Activated T-helper 1 cell treated with anti-CD3 and anti-CD28 coated beads, Interleukin-12 subunit alpha, Interleukin-12 subunit beta, Interleukin-2, Interleukin-4 antibody, amounts not matched to agents 30 ng/mL and 10 ng/mL and 1 ng/mL, durations not matched to agents 14 hours and 24 hours and 36 hours (primary cell): ENCODE data around the gene ENO2. TPM values are rescaled to one million over a fixed set of nuclear protein-coding genes. Genes with fewer than 3 reads are reported as not detected.
"Not testable (repeated sequence)": the region's sequence is repeated elsewhere in the genome, so short reads cannot be mapped to it uniquely, and the experiment has no call there.

ENCODE experiments used
- DNase-seq: peaks from one replicate; pipeline ENCODE4 v3.0.0; 2021; ENCODE audit warnings: low spot score
- H3K27ac Mint-ChIP-seq: one replicate; pipeline ENCODE4 v1.8.0; 2021; ENCODE audit warnings: mild to moderate bottlenecking, mixed read lengths
- H3K27me3 Mint-ChIP-seq: one replicate; pipeline ENCODE4 v1.8.0; 2022; ENCODE audit warnings: mild to moderate bottlenecking, moderate library complexity, mixed read lengths; ENCODE audit not compliant: insufficient read depth
- H3K36me3 Mint-ChIP-seq: one replicate; pipeline ENCODE4 v1.8.0; 2021; ENCODE audit warnings: low read depth, mixed read lengths
- H3K4me1 Mint-ChIP-seq: one replicate; pipeline ENCODE4 v1.8.0; 2021; ENCODE audit warnings: low read depth, mixed read lengths
- H3K4me3 Mint-ChIP-seq: one replicate; pipeline ENCODE4 v1.8.0; 2021; ENCODE audit warnings: mild to moderate bottlenecking, moderate library complexity, mixed read lengths
- H3K9me3 Mint-ChIP-seq: one replicate; pipeline ENCODE4 v1.8.0; 2021; ENCODE audit warnings: mixed read lengths
- intact Hi-C: fragments of 100-400 bp; cut with micrococcal nuclease; formaldehyde crosslinking; loops from one replicate; pipeline ENCODE4 v1.15.1; 2024
- total RNA-seq: library from RNA; stranded (reverse); gene quantifications from 2 replicates; pipeline ENCODE4 v1.2.3, GENCODE V29; 2022

The ENO2 gene
- total RNA-seq, 1 donor from 2014 or later: 156 TPM

DNA sequence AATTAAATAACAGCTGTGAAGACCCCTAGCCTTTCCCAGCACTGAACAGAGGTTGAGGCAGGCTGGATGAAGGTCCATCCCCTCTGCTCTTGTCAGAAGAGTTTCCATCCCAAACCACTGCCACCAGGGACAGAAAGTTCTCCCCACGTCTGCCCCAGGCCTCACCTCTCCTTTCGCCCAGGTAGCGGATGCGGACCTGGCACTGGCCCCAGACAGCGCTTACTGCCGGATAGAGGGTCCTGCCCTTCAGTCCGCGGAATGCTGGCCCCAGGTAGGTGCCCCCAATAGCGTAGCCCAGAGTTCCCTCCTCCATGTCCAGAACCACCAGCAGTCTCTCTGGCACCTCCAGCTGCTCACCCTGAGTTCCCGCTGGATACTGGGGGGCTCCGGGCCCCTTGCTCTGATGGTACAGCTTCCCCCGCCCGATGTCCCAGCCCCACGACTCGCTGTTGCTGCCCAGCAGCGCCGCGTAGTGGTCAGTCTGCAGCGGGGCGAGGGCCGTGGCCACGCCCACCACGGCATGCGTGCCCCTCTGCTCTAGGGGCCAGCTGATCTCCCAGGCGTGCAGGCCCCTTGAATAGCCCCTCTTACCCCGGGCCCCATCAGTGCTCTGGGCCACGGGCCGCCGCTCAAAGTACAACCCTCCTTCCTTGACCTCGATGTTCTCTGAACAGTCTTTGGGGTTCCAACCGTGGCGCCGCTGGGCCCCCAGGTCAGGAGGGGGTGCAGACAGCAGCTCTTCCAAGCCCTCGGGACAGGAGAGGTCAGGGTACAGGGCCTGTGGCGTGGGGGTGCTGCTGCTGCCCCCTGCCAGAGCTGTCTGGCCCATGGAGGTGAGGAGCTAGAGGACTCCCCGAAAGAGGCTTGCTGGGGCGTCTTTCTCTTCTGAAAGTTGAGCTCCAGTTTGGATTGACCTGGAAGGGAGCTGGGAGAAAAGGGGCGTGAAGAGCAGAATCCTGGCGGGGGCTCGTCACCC is 42.0 kb upstream of the ENO2 start:
- peaks cover 56% of the 10 kb centered on the region for H3K4me1 Mint-ChIP-seq
- intact Hi-C loops: loop anchor here (1.0 to 5.0 kb wide), 14 partner anchors 19 to 380 kb away; partner anchors contain the start of genes C1RL, COPS7A, EMG1 and ENO2
- peak overlapping the region; percentile 86 for H3K27ac Mint-ChIP-seq
- no peaks in the 10 kb centered on the region for H3K9me3 Mint-ChIP-seq
- no peaks in the 10 kb centered on the region for H3K27me3 Mint-ChIP-seq
- peak; percentile 83 for DNase-seq
- peak overlapping the region; percentile 96 for H3K4me3 Mint-ChIP-seq
- peaks cover 52% of the 10 kb centered on the region for H3K36me3 Mint-ChIP-seq

DNA sequence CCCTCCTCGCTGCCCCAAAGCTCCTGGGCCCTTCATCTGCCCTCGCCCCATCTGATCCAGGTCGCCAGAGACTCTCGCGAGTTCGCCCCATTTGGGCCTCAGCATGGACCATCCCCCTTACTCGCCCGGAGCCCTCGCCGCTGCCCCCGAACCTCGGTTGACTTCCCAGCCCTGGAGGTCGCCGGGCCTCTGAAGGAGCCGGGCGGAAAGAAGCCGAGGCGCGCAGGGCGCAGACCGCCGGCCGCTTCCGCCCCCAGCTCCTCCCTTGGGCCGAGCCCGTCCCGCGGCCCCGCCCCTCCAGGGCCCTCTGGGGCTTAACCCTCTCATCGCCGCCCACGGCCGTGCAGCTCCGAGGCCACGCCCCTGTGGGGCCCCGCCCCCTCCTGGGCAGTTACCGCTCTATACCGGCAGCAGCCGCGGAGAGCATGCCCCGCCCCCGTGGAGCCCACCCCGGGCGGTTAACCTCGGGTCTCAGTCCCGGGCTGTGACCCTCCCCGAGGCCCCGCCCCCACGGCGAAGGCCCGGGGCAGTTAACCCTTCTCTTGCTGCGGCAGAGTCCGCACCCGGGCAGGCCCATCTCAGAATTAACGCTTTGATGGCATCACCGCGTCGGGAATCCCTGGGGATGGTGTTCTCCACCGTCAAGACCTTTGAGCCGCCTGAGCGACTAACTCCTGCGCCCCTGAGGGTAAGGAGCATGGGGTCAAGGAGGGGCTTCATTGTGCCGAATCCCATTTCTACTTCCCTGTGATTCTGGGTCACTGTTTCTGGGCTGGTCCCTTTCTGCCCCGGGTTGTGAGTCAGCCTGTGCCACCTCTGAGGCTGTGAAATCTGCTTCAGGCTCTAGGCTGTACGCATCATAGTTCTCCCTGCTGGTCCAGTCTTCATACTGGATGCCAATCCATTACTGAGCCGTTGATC is 41.0 kb upstream of the ENO2 start, which contains the start of gene SPSB2:
TSS of gene SPSB2 (minus strand) at position 210 of the 921 bp plus-strand sequence. CDS start 402 bp downstream, outside the sequence.
- Mint-ChIP-seq H3K4me1 (peaks cover 56% of the 10 kb centered on the region), H3K27me3 (no peaks in the 10 kb centered on the region), H3K4me3 (peak within 1 kb of the TSS; percentile 96), H3K9me3 (no peaks in the 10 kb centered on the region), H3K27ac (peak within 1 kb of the TSS; percentile 86), H3K36me3 (peaks cover 48% of the 10 kb centered on the region)
- peak; percentile 99 for DNase-seq
- intact Hi-C loops: loop anchor here (1.0 to 5.0 kb wide), 14 partner anchors 18 to 381 kb away; partner anchors contain the start of genes C1RL, COPS7A, EMG1 and ENO2

DNA sequence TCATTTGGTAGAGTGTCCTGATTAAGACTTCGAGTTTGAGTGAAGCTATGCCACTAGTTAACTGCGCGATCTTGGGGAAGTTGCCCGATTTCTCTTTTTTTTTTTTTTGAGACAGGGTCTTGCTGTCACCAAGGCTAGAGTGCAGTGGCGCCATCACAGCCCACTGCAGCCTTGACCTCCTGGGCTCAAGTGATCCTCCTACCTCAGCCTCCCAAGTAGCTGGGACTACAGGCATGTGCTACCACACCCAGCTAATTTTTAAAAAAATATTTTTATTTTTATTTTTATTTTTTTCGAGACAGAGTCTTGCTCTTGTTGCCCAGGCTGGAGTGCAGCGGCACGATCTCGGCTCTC is 40.4 kb upstream of the ENO2 start:
- intact Hi-C loops: loop anchor here (5.0 kb wide), 2 partner anchors 233 to 382 kb away; partner anchors contain the start of genes C1RL, MRPL51 and NCAPD2
- H3K36me3 Mint-ChIP-seq: peaks cover 42% of the 10 kb centered on the region
- H3K4me3 Mint-ChIP-seq: peak overlapping the region; percentile 96
- not testable (repeated sequence) for DNase-seq, H3K9me3 Mint-ChIP-seq, H3K27me3 Mint-ChIP-seq
- H3K4me1 Mint-ChIP-seq: peaks cover 49% of the 10 kb centered on the region
- H3K27ac Mint-ChIP-seq: peak overlapping the region; percentile 81

DNA sequence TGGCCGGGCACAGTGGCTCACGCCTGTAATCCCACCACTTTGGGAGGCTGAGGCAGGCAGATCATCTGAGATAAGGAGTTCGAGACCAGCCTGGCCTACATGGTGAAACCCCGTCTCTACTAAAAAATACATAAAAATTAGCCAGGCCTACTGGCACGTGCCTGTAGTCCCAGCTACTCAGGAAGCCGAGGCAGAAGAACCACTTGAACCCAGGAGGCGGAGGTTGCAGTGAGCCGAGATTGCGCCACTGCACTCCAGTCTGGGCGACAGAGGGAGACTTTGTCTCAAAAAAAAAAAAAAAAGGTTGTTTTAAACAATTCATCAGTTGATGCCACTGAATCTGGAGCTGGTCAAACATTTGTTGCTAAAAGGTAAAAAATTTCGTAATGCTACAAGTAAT is 34.6 kb upstream of the ENO2 start:
- DNase-seq, H3K9me3 Mint-ChIP-seq, intact Hi-C loops, H3K4me1 Mint-ChIP-seq, H3K27ac Mint-ChIP-seq, H3K4me3 Mint-ChIP-seq, H3K27me3 Mint-ChIP-seq: not testable (repeated sequence)
- peaks cover 15% of the 10 kb centered on the region for H3K36me3 Mint-ChIP-seq

DNA sequence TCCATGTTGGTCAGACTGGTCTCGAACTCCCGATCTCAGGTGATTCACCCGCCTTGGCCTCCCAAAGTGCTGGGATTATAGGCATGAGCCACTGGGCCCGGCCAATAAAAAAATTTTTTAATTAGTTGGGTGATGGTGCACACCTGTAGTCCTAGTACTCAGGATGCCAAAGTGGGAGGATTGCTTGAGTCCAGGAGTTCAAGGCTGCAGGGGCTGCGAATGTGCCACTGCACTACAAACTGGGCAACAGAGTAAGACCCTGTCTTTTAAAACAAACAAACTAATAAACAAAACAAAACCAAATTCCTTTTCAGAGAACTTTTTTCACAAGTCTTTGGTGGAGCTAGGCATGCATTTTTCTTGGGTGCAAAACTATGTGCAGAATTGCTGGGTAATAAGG is 31.1 kb upstream of the ENO2 start:
- Mint-ChIP-seq H3K27me3 (no peaks in the 10 kb centered on the region), H3K4me3 (no peak overlapping the region), H3K36me3 (peaks cover 11% of the 10 kb centered on the region), H3K27ac (no peak overlapping the region), H3K9me3 (no peaks in the 10 kb centered on the region), H3K4me1 (no peaks in the 10 kb centered on the region)
- intact Hi-C loops: no loop called here
- no peak for DNase-seq

DNA sequence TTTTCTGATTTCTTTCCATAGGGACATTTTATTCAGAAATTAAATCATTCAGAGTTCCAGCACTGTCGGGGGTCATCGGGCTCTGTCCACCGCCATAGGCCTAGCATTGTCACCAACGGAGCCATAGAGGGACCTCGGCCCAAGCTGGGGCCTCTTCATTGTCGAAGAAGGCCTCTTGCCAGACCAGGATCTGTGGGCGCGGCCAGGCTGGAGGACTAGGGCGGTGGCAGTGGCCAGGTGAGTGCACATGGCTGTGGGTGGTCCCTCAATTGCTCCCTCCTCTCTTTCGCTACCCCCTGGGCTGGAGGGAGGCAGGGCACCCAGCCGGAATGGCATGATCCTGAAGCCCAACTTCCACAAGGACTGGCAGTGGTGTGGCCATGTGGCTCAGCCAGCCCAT is 30.7 kb upstream of the ENO2 start:
- peaks cover 15% of the 10 kb centered on the region for H3K36me3 Mint-ChIP-seq
- H3K4me3 Mint-ChIP-seq: no peak overlapping the region
- intact Hi-C loops: no loop called here

DNA sequence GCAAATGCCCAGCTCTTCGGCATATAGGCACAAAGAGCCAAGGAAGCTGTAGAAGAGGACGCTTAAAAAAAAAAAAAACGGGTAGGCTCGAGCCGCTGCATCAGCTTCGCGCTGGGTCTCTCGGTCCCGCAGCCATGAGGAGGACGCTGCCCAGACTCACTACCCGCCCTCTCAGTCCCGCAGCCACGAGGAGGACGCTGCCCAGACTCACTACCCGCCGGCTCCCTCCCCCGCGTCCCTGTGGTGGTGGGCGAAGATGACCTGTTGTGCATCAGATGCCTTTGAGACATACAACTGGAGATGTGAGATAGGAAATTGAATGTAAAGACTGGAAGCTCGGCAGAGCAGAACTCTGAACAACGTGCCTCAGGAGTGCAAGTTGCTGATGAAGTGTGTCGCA is 29.8 kb upstream of the ENO2 start:
- Mint-ChIP-seq H3K27ac (no peak overlapping the region), H3K4me1 (no peaks in the 10 kb centered on the region), H3K36me3 (peaks cover 15% of the 10 kb centered on the region), H3K27me3 (no peaks in the 10 kb centered on the region), H3K4me3 (no peak overlapping the region), H3K9me3 (no peaks in the 10 kb centered on the region)
- intact Hi-C loops: no loop called here
- no peak for DNase-seq

More for the DNA sequence above, 30.7 kb upstream of the ENO2 start:
- no peaks in the 10 kb centered on the region for H3K9me3 Mint-ChIP-seq
- no peaks in the 10 kb centered on the region for H3K4me1 Mint-ChIP-seq
- H3K27ac Mint-ChIP-seq: no peak overlapping the region
- no peak for DNase-seq
- H3K27me3 Mint-ChIP-seq: no peaks in the 10 kb centered on the region

DNA sequence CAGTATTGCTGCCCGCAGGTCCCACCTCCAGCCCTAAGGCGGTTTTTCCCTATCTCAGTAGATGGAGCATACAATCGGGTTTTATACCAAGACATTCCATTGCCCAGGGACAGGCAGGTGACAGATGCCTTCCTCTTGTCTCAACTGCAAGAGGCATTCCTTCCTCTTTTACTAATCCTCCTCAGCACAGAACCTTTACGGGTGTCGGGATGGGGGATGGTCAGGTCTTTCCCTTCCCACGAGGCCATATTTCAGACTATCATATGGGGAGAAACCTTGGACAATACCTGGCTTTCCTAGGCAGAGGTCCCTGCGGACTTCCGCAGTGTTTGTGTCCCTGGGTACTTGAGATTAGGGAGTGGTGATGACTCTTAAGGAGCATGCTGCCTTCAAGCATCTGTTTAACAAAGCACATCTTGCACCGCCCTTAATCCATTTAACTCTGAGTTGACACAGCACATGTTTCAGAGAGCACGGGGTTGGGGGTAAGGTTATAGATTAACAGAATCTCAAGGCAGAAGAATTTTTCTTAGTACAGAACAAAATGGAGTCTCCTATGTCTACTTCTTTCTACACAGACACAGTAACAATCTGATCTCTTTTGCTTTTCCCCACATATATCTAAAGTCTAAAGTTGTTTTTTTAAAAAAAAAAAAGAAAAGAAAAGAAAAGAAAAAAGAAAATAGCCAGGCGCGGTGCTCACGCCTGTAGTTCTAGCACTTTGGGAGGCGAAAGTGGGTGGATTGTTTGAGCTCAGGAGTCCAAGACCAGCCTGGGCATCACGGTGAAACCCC is 28.0 kb upstream of the ENO2 start:
- Mint-ChIP-seq H3K36me3 (peaks cover 15% of the 10 kb centered on the region), H3K4me1 (peaks cover 11% of the 10 kb centered on the region)
- H3K27ac Mint-ChIP-seq, H3K9me3 Mint-ChIP-seq, DNase-seq, intact Hi-C loops, H3K27me3 Mint-ChIP-seq, H3K4me3 Mint-ChIP-seq: not testable (repeated sequence)

DNA sequence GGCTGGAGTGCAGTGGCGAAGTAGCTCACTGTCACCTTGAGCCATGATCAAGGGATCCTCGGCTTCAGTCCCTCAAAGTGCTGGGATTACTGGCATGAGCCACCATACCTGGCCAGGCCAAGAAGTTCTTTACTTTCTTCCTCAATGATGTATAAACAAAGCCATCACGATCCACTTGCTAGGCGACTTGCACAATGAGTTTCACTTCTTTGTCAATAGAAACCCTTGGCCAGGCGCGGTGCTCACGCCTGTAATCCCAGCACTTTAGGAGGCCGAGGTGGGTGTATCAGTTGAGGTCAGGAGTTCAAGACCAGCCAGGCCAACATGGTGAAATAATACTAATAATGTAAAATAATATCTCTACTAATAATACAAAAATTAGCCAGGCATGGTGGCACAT is 26.9 kb upstream of the ENO2 start:
- Mint-ChIP-seq H3K36me3 (peaks cover 15% of the 10 kb centered on the region), H3K27ac (no peak overlapping the region), H3K4me3 (no peak overlapping the region), H3K9me3 (no peaks in the 10 kb centered on the region), H3K27me3 (no peaks in the 10 kb centered on the region), H3K4me1 (peaks cover 17% of the 10 kb centered on the region)
- intact Hi-C loops: no loop called here
- no peak for DNase-seq

DNA sequence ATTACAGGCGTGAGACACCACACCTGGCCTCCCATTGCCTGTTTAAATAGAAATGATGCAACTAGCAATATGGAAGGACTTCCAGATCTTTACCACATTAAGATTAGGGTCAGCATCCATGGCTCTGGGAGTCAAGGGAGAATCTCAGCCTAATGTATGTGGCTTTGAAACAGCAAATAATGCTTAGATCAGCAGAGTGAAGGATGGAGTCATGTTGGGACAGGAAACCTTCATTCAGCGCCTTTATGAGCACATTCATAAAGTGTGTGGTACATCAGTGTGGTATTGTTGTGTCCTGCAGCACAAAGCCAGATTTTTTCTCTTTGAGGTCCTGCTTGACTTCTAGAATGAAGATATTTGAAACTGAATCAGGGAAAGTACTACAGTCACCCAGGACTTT is 26.0 kb upstream of the ENO2 start:
- intact Hi-C loops: no loop called here
- DNase-seq: no peak
- H3K36me3 Mint-ChIP-seq: peaks cover 15% of the 10 kb centered on the region

DNA sequence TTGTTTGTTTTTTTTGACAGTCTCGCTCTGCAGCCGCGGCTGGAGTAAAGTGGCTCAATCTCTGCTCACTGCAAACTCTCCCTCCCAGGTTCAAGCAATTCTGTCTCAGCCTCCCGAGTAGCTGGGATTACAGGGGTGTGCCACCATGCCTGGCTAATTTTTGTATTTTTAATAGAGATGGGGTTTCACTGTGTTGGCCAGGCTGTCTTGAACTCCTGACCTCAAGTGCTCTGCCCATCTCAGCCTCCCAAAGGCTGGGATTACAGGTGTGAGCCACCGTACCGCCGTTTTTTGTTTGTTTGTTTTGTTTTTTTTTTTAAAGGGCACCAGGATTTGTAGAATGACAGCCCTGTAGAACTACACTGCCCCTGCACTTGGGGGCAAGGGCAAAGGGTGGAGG is 25.6 kb upstream of the ENO2 start:
- H3K4me3 Mint-ChIP-seq, DNase-seq, H3K9me3 Mint-ChIP-seq, H3K27me3 Mint-ChIP-seq, H3K27ac Mint-ChIP-seq, intact Hi-C loops: not testable (repeated sequence)
- Mint-ChIP-seq H3K36me3 (peaks cover 14% of the 10 kb centered on the region), H3K4me1 (peaks cover 19% of the 10 kb centered on the region)

More for the DNA sequence above, 26.0 kb upstream of the ENO2 start:
- Mint-ChIP-seq H3K4me1 (peaks cover 19% of the 10 kb centered on the region), H3K27me3 (no peaks in the 10 kb centered on the region), H3K9me3 (no peaks in the 10 kb centered on the region), H3K27ac (no peak overlapping the region), H3K4me3 (no peak overlapping the region)
